B cell (primary cell): ENCODE measurements around the gene FUOM. TPM values are rescaled to one million over a fixed set of nuclear protein-coding genes. Genes with fewer than 3 reads are reported as not detected.
A peak's percentile ranks its signal among the peaks of the same experiment; 100 is the strongest.

Experiments
- ATAC-seq: fragments of 200-7000 bp; cut with Tn5 transposase; one replicate; pipeline ENCODE4 v1.10.0; 2021; ENCODE audit warnings: low read depth, mild to moderate bottlenecking, moderate number of reproducible peaks, moderate library complexity
- CTCF ChIA-PET: fragments of 350-600 bp; sonication (Branson Sonifier 250); formaldehyde crosslinking; loops from one replicate; lab custom pipeline; 2021; ENCODE audit warnings: antibody characterized with exemption, inconsistent platforms; lab: Charles Lee
- POLR2A ChIA-PET: fragments of 350-600 bp; sonication (Branson Sonifier 250); formaldehyde crosslinking; loops from one replicate; lab custom pipeline; 2021; ENCODE audit warnings: antibody characterized with exemption; lab: Charles Lee
- DNase-seq: peaks from one replicate; pipeline ENCODE4 v3.0.0; 2013
- H2AFZ ChIP-seq: 2 replicates; pipeline ENCODE4 v1.6.1; 2012; ENCODE audit warnings: mild to moderate bottlenecking, low read depth, low read length; ENCODE audit not compliant: insufficient read depth, poor library complexity, severe bottlenecking
- H3K27ac ChIP-seq, 2 donors: 1 replicate in 1 of 2; 2 replicates in 1 of 2; pipeline ENCODE4 v1.5.1; 2012 to 2013; ENCODE audit warnings: low read length in 2 of 2, mild to moderate bottlenecking in 2 of 2, moderate library complexity in 1 of 2
- H3K27me3 ChIP-seq, 4 experiments: fragments of 200-600 bp in 1 of 4; sonication (generic) in 1 of 4; replicated peaks in 1 of 4; 1 replicate in 2 of 4; 2 replicates in 2 of 4; pipeline versions ENCODE4 v1.6.1 to v1.7.0; 2013 to 2016; ENCODE audit warnings: low read length in 3 of 4, mild to moderate bottlenecking in 2 of 4, mixed read lengths in 1 of 4, moderate library complexity in 1 of 4; ENCODE audit not compliant: insufficient read depth in 4 of 4, control insufficient read depth in 3 of 4; ENCODE audit errors: control extremely low read depth in 1 of 4
- H3K36me3 ChIP-seq, 2 experiments: replicated peaks in 1 of 2; 1 replicate in 1 of 2; 2 replicates in 1 of 2; pipeline versions ENCODE4 v1.6.1 to v1.7.1; 2013; ENCODE audit warnings: low read length in 1 of 2; ENCODE audit not compliant: insufficient read depth in 2 of 2, control insufficient read depth in 1 of 2; ENCODE audit errors: control extremely low read depth in 1 of 2, extremely low read depth in 1 of 2
- H3K4me1 ChIP-seq, 2 donors: fragments of 200-600 bp in 1 of 2; sonication (generic) in 1 of 2; 1 replicate in 1 of 2; 2 replicates in 1 of 2; pipeline versions ENCODE4 v1.5.1 to v1.6.1; 2013 to 2017; ENCODE audit warnings: low read length in 2 of 2; ENCODE audit not compliant: control insufficient read depth in 2 of 2, insufficient read depth in 2 of 2
- H3K4me2 ChIP-seq: replicated peaks from 2 replicates; pipeline ENCODE3; 2012; ENCODE audit warnings: mild to moderate bottlenecking, low read depth, low read length; ENCODE audit not compliant: poor library complexity, severe bottlenecking
- H3K4me3 ChIP-seq, 5 experiments: fragments of 200-600 bp in 1 of 5; sonication (generic) in 1 of 5; 1 replicate in 3 of 5; 2 replicates in 2 of 5; pipeline versions ENCODE4 v1.5.1 to v1.7.0; 2011 to 2016; ENCODE audit warnings: low read length in 4 of 5, mild to moderate bottlenecking in 4 of 5, low read depth in 2 of 5, control low read depth in 1 of 5, moderate library complexity in 1 of 5; ENCODE audit not compliant: insufficient read depth in 1 of 5; ENCODE audit errors: control extremely low read depth in 1 of 5, extremely low read depth in 1 of 5
- H3K79me2 ChIP-seq: fragments of 200-600 bp; sonication (generic); one replicate; pipeline ENCODE4 v1.6.0; 2016; ENCODE audit warnings: low read length; ENCODE audit not compliant: control insufficient read depth, insufficient read depth
- H3K9ac ChIP-seq: fragments of 200-600 bp; sonication (generic); 2 replicates; pipeline ENCODE4 v1.6.1; 2017; ENCODE audit warnings: mild to moderate bottlenecking, low read length, moderate library complexity
- H3K9me3 ChIP-seq, 3 donors: one replicate each; pipeline versions ENCODE4 v1.6.1 to v1.7.1; 2013; ENCODE audit warnings: low read length in 2 of 3; ENCODE audit not compliant: control insufficient read depth in 2 of 3, insufficient read depth in 1 of 3; ENCODE audit errors: control extremely low read depth in 1 of 3
- H4K20me1 ChIP-seq: 2 replicates; pipeline ENCODE4 v1.6.0; 2012; ENCODE audit warnings: mild to moderate bottlenecking, low read length; ENCODE audit not compliant: insufficient read depth, control insufficient read depth, poor library complexity, severe bottlenecking
- H3K27ac Mint-ChIP-seq: one replicate; pipeline ENCODE4 v1.8.0; 2021; ENCODE audit warnings: mixed read lengths
- H3K27me3 Mint-ChIP-seq: one replicate; pipeline ENCODE4 v1.8.0; 2021; ENCODE audit warnings: mixed read lengths
- H3K4me1 Mint-ChIP-seq: one replicate; pipeline ENCODE4 v1.8.0; 2021; ENCODE audit warnings: mixed read lengths
- H3K4me3 Mint-ChIP-seq: one replicate; pipeline ENCODE4 v1.8.0; 2021; ENCODE audit warnings: mixed read lengths
- H3K9me3 Mint-ChIP-seq: one replicate; pipeline ENCODE4 v1.8.0; 2022; ENCODE audit warnings: mixed read lengths; ENCODE audit not compliant: insufficient read depth
- EZH2 ChIP-seq: IDR thresholded peaks from 2 replicates; pipeline ENCODE4 v1.6.1; 2012; ENCODE audit warnings: borderline replicate concordance, low read depth, mild to moderate bottlenecking, moderate library complexity, low read length; ENCODE audit not compliant: insufficient read depth, poor library complexity, severe bottlenecking
- WGBS: methylation state at CpG from one replicate; pipeline ENCODE4 v1.1.5; 2013; ENCODE audit warnings: missing lambda C conversion rate; ENCODE audit not compliant: insufficient coverage; 5-methylcytosine and 5-hydroxymethylcytosine counted together
- intact Hi-C: fragments of 100-400 bp; cut with micrococcal nuclease; formaldehyde crosslinking; loops from one replicate; pipeline ENCODE4 v1.10.0; 2022
- polyA plus RNA-seq: library from polyadenylated mRNA; depleted of rRNA; stranded (reverse); fragments of >200 nt; gene quantifications from 2 replicates; pipeline ENCODE4 v1.2.3, GENCODE V29; 2012
- total RNA-seq, 2 donors: library from RNA; stranded (reverse); fragments of 120-200 nt in 1 of 2; gene quantifications; 1 replicate in 1 of 2; 2 replicates in 1 of 2; pipeline versions ENCODE4 v1.2.3 to v1.2.4, GENCODE V29; 2013 to 2022
- TF ChIP-seq, protein P1 (sequence below): fragments of 200-600 bp; IDR thresholded peaks from one replicate; pipeline ENCODE4 v1.8.0; 2022; ENCODE audit warnings: antibody characterized with exemption, mild to moderate bottlenecking

FUOM gene
- total and polyA plus RNA-seq, 2 donors (not counting 1 experiment from before 2014, with no cell fraction given): 23.8 to 30.7 TPM

DNA sequence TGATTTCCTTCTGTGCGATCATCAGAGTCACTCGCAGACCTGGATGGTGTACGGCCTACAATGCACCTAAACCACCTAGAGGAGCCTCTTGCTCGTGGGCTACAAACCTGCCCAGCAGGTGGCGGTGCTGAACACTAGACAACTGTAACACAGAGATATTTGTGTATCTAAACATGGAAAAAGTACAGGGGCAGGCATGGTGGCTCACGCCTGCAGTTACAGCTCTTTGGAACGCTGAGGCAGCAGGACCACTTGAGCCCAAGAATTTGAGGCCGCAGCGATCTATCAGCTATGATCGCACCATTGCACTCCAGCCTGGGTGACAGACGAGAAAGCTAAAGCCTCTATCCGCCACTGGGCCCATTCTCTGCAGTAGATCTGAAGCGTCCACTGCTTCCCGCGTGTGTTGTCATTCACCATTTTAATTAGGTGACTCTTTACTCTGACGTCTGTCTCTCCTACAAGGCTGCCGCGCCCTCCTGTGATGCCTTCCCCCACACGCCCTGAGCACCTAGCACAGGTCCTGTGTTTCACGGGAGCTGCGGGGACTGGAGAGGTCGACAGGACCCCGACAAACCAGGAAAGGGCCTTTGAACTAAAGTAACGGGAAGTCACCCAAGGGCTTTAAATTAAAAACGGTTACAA is 49.9 kb downstream of the FUOM start:
- peaks cover 44% of the 10 kb centered on the region for H4K20me1 ChIP-seq
- peak; percentile 88 for DNase-seq
- peak overlapping the region; percentile 73 to 94 (median 91) for H3K4me3 ChIP-seq
- intact Hi-C loops: loop anchor here (2.0 to 5.0 kb wide), 3 partner anchors 49 to 771 kb away; partner anchors contain the start of genes FUOM and INPP5A
- peaks cover 0 to 3% (median 0%) of the 10 kb centered on the region in 3 donors for H3K9me3 ChIP-seq
- 4% methylated on average over 23 of the region's 25 CpGs for WGBS
- peak overlapping the region; percentile 96 to 97 for H3K27ac ChIP-seq
- H3K36me3 ChIP-seq: peaks cover 0 to 40% of the 10 kb centered on the region in 2 experiments
- TF ChIP-seq, protein P1, sequence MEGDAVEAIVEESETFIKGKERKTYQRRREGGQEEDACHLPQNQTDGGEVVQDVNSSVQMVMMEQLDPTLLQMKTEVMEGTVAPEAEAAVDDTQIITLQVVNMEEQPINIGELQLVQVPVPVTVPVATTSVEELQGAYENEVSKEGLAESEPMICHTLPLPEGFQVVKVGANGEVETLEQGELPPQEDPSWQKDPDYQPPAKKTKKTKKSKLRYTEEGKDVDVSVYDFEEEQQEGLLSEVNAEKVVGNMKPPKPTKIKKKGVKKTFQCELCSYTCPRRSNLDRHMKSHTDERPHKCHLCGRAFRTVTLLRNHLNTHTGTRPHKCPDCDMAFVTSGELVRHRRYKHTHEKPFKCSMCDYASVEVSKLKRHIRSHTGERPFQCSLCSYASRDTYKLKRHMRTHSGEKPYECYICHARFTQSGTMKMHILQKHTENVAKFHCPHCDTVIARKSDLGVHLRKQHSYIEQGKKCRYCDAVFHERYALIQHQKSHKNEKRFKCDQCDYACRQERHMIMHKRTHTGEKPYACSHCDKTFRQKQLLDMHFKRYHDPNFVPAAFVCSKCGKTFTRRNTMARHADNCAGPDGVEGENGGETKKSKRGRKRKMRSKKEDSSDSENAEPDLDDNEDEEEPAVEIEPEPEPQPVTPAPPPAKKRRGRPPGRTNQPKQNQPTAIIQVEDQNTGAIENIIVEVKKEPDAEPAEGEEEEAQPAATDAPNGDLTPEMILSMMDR: peak; percentile 75
- TF ChIP-seq EZH2: no peak
- H3K79me2 ChIP-seq: peaks cover 57% of the 10 kb centered on the region
- ATAC-seq: peak; percentile 26
- no peaks in the 10 kb centered on the region for H3K27me3 Mint-ChIP-seq
- H3K9me3 Mint-ChIP-seq: no peaks in the 10 kb centered on the region
- H3K4me2 ChIP-seq: peak overlapping the region; percentile 86
- no peaks in the 10 kb centered on the region for H3K27me3 ChIP-seq
- peak overlapping the region; percentile 98 for H3K4me3 Mint-ChIP-seq
- H3K4me1 Mint-ChIP-seq: peaks cover 37% of the 10 kb centered on the region
- ChIA-PET POLR2A (interaction anchor here (2.5 kb wide), 1 partner anchor 32 kb away, joined by 12 read pairs; the partner anchor contains the start of gene ADAM8), CTCF (interaction anchor here (1.0 to 3.4 kb wide), 12 partner anchors 22 to 393 kb away, joined by 3 to 21 read pairs (median 4); no protein-coding TSS in a partner anchor)
- peak overlapping the region; percentile 86 for H3K9ac ChIP-seq
- peaks cover 21 to 36% of the 10 kb centered on the region in 2 donors for H3K4me1 ChIP-seq
- peak overlapping the region; percentile 83 for H2AFZ ChIP-seq
- peak overlapping the region; percentile 99 for H3K27ac Mint-ChIP-seq
